NCI-H1092 treated with DMSO at 0.1 percent for 48 hours (cell line): Measurements from ENCODE around the gene UBA7.
"Not testable (repeated sequence)": the region's sequence is repeated elsewhere in the genome, so short reads cannot be mapped to it uniquely, and the experiment has no call there.

Source experiments
- DNase-seq: peaks from one replicate; lab custom pipeline; 2025; lab: John Stamatoyannopoulos, UW

The UBA7 gene

GRCh38 chr3:49785565-49786356, 28.0 kb downstream of the UBA7 start:
- no peak for DNase-seq

GRCh38 chr3:49782277-49782676, 31.5 kb downstream of the UBA7 start:
- DNase-seq, result not testable (repeated sequence)

- no peak for DNase-seq
Observed at GRCh38 chr3:49781415-49782199, 32.1 kb downstream of the UBA7 start.

- not testable (repeated sequence) for DNase-seq
Observed at GRCh38 chr3:49780975-49781365, 32.8 kb downstream of the UBA7 start.

DNA sequence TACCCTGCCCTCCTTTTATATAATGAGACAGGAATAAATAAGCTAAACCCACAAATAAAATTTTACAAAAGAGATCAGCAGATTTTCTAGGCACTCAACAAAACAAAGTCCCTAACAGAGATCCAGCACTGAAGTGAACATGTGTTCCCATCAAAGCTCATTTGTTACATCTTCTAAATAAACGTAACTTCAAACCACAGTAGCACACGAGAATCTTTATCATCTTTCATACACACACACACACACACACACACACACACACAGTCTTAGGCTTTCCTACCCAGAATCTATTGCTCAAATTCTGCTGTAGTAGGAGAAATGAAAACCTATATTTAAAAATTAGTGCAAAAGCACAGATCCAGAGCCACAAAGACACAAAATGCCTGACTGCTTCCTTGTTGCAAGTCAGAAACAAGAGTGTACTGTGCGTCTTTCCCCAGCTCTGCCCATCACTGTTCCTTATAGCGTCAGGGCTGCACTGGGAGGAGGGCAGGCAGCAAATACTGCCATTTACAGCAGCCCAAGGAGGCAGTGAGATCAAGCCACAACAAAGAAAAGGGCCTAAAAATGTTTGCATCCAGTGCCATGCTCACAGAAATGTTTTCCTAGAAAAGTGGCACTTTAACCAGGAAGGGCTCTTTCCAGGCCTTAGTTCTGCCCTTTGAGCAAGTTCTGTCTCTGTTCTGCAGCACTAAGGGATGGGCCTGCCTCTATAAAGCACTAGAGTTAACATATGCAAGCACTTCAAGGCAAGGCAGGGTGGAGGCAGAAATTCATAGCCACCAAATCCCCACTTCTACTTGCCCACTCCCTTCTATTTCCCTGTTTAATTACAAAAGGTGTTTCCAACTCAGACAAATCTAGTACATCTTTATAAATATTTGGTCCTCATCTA, 33.4 kb downstream of the UBA7 start:
- no peak for DNase-seq

GRCh38 chr3:49779358-49780079, 34.2 kb downstream of the UBA7 start:
- DNase-seq, result no peak

DNA sequence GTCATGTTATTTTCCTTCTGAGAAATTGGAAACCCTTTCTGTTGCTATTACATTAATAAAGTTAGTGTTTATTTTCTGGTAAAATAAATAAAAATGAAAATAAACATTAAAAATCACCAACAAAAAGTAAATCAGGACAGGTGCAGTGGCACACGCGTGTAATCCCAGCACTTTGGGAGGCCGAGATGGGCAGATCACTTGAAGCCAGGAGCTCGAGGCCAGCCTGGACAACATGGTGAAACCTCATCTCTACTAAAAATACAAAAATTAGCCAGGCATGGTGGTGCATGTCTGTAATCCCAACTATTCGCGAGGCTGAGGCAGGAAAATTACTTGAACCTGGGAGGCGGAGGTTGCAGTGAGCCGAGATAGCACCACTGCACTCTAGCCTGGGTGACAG, 37.7 kb downstream of the UBA7 start:
- not testable (repeated sequence) for DNase-seq

- DNase-seq, result no peak
Observed at GRCh38 chr3:49775538-49775937, 38.2 kb downstream of the UBA7 start.

- DNase-seq, result no peak
Observed at GRCh38 chr3:49772703-49773102, 41.0 kb downstream of the UBA7 start.

- no peak for DNase-seq
Observed at GRCh38 chr3:49771340-49771938, 42.3 kb downstream of the UBA7 start.

- no peak for DNase-seq
Observed at GRCh38 chr3:49769926-49770325, 43.8 kb downstream of the UBA7 start.

- no peak for DNase-seq
Observed at GRCh38 chr3:49769286-49769915, 44.4 kb downstream of the UBA7 start.

GRCh38 chr3:49763981-49764380, 49.8 kb downstream of the UBA7 start:
- no peak for DNase-seq

DNA sequence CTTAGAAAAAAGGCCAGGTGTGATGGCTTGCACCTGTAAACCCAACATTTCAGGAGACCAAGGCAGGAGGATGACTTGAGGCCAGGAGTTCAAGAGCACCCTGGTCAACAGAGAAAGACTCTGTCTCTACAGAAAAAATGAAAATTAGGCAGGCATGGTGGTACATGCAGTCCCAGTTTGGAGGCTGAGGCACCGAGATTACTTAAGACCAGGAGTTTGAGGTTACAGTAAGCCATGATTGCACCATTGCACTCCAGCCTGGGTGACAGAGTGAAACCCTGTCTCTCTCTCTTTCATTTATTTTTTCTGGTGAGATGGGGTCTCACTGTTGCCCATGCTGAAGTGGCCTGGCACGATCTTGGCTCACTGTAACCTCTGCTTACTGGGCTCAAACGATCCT, 52.1 kb downstream of the UBA7 start:
- no peak for DNase-seq

DNA sequence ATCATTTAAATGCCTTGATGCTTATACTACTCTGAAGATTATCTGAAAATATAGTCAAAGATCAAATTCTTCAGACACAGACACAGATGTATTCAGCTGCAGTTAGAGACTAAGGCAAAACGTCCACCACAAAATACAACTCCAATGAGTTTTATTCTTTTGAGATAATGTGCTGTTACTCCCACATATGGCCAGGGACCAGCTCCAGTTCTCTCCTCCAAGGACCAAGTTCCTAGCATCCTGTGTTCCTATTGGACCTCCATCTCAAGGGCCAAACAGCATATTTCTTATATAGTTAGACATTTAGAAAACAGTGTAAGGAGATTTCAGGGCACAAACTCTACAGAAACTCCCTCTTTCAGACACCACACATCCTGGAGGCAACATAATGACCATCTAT, 54.5 kb downstream of the UBA7 start:
- DNase-seq, result no peak

DNA sequence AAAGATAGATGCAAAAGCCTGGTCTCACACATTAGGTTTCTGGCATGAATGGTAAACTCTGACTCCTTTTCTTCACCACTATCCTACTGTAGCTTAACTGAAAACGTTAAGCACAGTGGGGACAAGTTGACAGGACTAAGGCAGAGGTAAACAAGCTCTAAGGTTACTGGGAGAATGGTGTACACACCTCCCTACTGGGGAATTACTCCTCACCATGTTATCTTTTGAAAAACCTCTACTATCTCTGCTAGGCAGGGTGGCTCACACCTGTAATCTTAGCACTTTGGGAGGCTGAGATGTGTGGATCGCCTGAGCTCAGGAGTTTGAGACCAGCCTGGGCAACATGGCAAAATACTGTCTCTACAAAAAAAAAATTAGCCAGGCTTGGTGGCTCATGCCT, 56.6 kb downstream of the UBA7 start:
- DNase-seq, result no peak

DNA sequence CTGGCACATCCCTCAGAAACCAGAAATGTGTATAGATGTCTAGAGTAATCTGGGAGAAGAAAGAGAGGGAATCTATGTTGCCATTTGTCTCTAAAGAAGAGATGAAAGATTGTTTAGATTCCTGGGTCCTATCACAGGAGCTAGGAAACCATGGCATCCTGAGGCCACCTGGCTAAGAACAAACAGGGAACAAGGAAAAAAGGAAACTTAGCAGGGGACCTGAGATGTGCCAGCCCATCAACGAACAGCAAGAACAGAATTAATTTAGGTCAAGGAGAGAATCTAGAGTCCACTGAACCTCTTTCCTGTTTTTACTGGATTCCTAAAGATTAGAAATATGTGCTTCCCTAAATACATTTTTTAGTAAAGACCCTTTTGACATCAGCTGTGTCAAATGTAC, 57.7 kb downstream of the UBA7 start:
- no peak for DNase-seq
